GM19455 (cell line): ENCODE measurements around the gene MTCL3.
A peak's percentile ranks its signal among the peaks of the same experiment; 100 is the strongest.

Experiments
- ATAC-seq: cut with Tn5 transposase; IDR thresholded peaks from one replicate; pipeline ENCODE4 v1.9.1; 2021; ENCODE audit not compliant: unreplicated experiment

MTCL3 gene

GRCh38 chr6:127475135-127475822 lies 43.9 kb downstream of the MTCL3 start:
- no peak for ATAC-seq

- no peak for ATAC-seq
Measured at GRCh38 chr6:127471379-127472255, 47.5 kb downstream of the MTCL3 start.

- ATAC-seq: no peak
Measured at GRCh38 chr6:127468936-127469335, 50.2 kb downstream of the MTCL3 start.

- no peak for ATAC-seq
Measured at GRCh38 chr6:127466416-127466815, 52.7 kb downstream of the MTCL3 start.

GRCh38 chr6:127464881-127465459 lies 54.2 kb downstream of the MTCL3 start:
- peak; percentile 89 for ATAC-seq

- no peak for ATAC-seq
Measured at GRCh38 chr6:127464161-127464880, 54.8 kb downstream of the MTCL3 start.

GRCh38 chr6:127463056-127463455 lies 56.1 kb downstream of the MTCL3 start:
- no peak for ATAC-seq

- ATAC-seq: no peak
Measured at GRCh38 chr6:127462376-127462775, 56.8 kb downstream of the MTCL3 start.

- no peak for ATAC-seq
Measured at GRCh38 chr6:127460465-127460864, 58.7 kb downstream of the MTCL3 start.

- no peak for ATAC-seq
Measured at GRCh38 chr6:127459231-127459641, 59.9 kb downstream of the MTCL3 start, which contains the start of gene KIAA0408. TSS of gene KIAA0408 (minus strand) at chr6:127459389. CDS start at chr6:127453981, 5,408 bp downstream.

GRCh38 chr6:127458817-127459216 lies 60.3 kb downstream of the MTCL3 start:
- ATAC-seq: no peak

GRCh38 chr6:127458222-127458621 lies 60.9 kb downstream of the MTCL3 start:
- ATAC-seq: no peak

- ATAC-seq: no peak
Measured at GRCh38 chr6:127457456-127458064, 61.6 kb downstream of the MTCL3 start.

- ATAC-seq: no peak
Measured at GRCh38 chr6:127456465-127456864, 62.7 kb downstream of the MTCL3 start.

GRCh38 chr6:127453845-127454619 lies 65.1 kb downstream of the MTCL3 start:
- no peak for ATAC-seq

GRCh38 chr6:127452803-127453202 lies 66.3 kb downstream of the MTCL3 start:
- ATAC-seq: no peak

- ATAC-seq: no peak
Measured at GRCh38 chr6:127451388-127451787, 67.7 kb downstream of the MTCL3 start.

- no peak for ATAC-seq
Measured at GRCh38 chr6:127447780-127448179, 71.4 kb downstream of the MTCL3 start.

GRCh38 chr6:127446356-127446755 lies 72.8 kb downstream of the MTCL3 start:
- no peak for ATAC-seq

GRCh38 chr6:127441881-127442280 lies 77.3 kb downstream of the MTCL3 start:
- no peak for ATAC-seq
